ENCODE data around the gene CAMK2A.
A peak's percentile ranks its signal among the peaks of the same experiment; 100 is the strongest.
"Not testable (repeated sequence)": the region's sequence is repeated elsewhere in the genome, so short reads cannot be mapped to it uniquely, and the experiment has no call there.

The CAMK2A gene

DNA sequence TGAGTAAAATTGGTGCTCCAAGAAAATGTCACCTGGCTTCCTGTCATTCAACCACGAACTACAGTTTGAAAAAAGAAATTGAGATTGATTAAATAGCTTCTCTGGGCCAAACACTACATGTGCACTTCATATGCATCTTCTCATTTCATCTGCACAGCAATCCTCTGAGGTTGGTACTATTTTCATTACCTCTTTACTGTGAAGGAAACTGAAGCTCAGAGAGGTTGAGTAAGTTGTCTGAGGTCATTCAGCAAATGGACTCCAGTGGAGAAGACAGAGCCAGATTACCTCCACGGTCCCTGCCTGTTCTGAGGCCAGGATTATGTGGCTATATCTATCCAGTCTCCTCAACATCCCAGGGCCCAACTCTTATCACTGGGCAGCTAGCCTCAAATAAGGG lies 53.3 kb downstream of the CAMK2A start:
- DNase-seq (ENCODE audit: low read depth in 2 of 2), result no peak

DNA sequence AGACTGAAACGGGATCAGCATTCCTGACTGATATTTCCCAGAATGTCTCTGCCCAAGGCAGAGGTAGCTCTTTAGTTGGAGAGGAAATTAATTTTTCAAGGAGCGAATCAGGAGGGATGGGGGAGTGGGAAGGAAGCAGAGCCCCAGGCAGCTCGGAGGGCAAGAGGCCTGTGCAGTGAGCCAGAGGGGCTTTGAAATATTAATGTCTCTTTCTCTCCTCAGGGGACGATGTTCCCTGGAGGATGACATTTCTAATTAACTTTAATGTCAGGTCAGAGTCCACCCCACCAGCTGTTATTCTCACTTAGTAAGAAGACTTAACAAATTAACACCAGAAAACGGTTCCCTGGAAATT lies 54.1 kb downstream of the CAMK2A start:
- DNase-seq (ENCODE audit: low read depth in 2 of 2), result no peak

DNA sequence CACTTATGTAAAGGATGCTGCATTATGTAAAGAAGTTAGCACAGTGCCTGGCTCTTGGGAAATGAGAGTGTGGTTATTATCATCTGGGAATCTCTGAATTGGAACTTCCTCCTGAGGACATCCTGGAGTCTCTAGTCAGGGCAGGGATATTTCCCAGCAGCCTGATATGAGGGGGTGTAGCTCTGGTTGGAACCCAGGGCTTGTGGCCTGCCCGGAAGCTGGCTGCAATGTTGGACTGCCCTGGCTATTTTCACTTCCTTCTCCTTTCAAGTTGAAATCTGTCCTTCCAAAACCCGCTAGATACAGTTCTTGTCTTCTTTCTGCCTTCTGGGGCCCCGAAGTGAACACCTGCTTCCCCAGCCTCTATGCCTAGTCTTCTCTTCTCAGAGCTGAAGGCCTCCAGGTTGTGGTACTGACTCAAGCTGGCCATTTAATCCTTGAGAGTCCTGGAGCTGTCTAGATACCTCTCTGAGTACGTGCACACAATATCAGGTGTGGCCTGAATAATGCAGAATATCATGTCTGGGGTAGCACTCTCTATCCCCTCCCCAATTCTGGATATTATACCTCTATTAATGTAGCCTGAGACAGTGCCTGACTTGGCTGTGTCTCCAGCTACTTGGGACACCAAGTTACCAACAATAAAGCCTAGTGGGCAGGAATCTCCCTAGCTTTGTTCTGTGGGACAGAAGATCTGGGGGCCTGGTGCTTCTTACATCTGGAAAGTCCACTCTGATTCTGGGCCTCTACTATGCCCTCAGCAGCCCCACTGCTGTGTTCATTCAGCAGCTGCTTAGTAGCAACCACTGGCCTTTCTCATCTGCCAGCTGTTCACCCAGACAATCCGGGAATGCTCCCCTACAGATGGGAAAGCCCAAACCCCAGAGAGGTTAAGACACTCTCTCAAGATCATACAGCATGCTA lies 54.7 kb downstream of the CAMK2A start:
- DNase-seq (ENCODE audit: low read depth in 2 of 2), result no peak

DNA sequence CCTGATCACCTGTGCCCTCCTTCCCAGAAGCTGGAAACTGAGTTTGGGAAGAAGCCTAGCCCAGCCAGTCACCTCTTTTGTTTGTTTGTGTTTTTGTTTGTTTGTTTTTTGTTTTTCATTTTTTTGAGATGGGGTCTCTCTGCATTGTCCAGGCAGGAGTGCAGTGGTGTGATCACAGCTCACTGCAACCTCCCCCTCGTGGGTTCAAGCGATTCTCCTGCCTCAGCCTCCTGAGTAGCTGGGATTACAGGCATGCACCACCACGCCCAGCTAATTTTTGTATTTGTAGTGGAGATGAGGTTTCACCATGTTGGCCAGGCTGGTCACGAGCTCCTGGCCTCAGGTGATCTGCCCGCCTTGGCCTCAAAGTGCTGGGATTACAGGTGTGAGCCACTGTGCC lies 55.9 kb downstream of the CAMK2A start:
- DNase-seq (ENCODE audit: low read depth in 2 of 2), result not testable (repeated sequence)

DNA sequence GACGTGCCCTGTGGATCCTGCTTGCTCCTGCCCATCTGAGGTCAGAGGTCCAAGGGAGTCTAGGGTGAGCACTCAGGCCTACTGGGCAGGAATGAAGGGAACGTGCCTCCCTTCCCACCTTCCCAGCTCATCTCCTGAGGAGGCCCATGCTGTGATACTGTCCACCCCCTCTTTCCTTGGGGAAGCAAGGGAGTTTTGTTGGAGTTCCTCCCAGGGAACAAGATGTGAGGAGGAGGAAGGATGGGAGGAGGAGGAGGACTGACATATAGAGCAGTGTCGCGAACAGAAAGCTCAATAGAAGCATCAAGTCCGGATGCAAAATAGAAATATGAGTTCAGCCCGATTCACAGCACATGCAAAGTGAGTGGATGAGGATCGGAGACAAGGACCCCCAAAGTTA lies 58.7 kb downstream of the CAMK2A start:
- no peak for DNase-seq (ENCODE audit: low read depth in 2 of 2)

DNA sequence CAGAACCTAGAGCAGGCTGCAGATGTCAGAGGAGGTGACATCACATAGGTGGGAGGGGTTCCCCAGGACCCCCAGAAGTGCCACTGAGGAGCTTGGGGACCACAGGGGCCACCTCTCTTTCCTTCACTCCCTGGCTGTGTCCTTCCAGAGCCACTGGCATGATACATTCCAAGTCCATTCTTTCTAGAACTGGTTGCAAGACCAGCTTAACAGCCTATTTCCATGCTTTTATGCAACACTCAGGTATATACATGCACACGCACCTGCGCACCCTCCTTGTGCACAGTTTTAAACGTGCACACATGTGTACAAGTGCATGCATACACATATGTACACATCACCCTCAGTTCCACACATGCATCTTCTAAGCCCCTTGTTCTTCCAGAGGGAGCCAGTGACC lies 60.0 kb downstream of the CAMK2A start:
- no peak for DNase-seq (ENCODE audit: low read depth in 2 of 2)

DNA sequence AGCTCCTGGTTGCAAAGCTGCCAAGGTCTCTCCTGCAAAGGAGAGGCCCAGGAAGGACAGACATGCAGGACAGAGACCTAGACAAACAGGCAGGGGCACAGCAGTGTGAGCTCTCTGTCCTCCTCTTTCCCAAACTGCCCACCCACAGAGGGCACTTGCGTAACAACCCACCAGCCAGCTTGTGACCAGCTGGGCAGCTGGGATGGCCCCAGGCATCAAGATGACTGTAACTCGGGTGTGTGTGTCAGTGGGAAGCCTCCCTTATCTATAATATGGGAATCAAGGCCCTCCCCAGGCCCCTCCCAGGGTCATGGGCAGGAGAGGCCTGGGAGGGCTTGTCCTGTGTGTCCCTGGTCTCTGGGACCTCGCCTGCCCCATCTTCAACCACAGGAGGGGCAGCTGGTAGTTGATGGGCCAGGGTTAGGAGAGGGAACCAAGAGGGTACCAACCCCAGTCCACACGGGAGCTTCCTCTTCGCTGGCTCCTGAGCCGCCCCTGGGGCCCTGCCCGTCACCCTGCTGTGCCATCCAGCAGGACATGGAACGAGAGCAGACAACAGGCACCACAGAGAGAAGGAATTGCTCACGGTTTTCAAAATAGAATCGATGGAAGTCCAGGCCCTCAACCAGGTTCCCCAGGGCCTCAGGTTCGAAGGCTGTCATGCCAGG lies 61.8 kb downstream of the CAMK2A start:
- DNase-seq (ENCODE audit: low read depth in 2 of 2), result no peak

DNA sequence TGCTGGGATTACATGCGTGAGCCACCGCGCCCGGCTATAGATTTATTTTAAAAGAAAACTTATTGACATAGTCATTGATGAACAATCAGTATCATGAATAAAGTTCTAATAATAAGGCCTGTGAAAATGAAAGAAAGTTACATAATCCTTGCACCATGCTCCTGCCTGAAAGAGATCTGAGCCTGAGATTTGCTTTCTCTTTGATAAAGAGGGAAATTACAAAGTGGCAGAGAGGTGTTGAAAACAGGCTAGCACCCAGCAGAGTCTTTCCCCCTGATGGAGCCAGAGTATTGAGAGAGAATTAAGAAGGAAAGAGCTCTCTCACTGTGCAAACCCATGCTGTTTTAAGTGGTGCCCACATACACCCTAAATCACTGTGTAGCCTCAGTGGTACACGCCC lies 62.5 kb downstream of the CAMK2A start:
- no peak for DNase-seq (ENCODE audit: low read depth in 2 of 2)

DNA sequence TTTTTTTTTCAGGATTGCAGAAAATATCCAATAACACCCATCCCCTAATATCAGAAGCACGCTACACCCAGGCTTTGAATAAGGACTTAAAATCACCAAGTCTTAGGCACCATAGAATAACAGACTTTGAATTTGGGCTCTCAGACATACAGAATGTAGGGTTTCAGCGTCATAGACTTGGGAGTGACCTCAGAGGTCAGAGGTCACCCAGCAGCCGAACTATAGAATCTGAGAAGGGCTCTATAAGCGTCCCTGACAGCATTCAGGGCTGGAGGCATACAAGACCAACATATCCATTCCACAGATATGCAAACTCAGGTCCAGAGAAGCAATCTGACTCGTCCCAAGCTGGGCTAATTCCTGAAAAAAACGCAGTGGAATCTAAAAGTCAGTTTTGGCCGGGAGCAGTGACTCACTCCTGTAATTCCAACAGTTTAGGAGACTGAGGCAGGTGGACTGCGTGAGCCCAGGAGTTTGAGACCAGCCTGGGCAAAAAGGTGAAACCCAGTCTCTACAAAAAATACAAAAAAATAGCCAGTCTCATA lies 65.0 kb downstream of the CAMK2A start:
- DNase-seq (ENCODE audit: low read depth in 2 of 2), result no peak

DNA sequence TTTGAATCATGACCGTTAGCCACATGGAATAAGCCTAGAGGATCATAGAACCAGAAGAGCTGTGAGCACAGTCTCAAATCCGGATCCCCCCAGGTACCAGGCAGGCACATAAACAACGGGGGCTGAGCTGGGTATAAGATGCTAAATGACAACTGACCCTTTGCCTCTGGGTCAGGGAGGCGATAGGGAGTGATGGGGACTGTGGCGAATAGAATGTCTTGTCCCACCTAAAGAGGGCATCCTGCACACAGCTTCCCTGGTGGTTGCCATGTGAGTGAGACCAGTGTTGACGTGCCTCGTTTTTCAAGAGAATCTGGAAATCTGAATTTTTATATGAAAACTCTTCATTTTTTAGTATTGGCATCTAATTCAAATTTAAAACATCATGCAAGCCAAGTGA lies 66.1 kb downstream of the CAMK2A start:
- DNase-seq (ENCODE audit: low read depth in 2 of 2), result no peak

DNA sequence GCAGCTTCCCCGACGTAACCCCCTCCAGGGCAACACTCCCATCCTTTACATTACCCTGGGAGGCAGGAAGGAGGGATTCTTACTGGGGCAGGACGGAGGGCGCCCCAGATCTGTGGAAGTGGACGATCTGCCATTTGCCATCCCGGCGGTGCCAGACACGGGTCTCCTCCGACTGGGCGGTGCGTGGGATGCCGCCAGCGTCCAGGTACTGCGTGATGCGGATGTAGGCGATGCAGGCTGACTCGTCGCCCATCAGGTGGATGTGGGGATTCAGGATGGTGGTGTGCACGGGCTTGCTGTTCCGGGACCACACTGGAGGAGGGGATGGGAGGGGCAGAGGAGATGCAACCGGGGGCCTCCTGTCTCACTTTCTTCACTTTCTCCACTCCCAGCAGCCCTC lies 66.7 kb downstream of the CAMK2A start:
- DNase-seq (ENCODE audit: low read depth in 2 of 2), result no peak

DNA sequence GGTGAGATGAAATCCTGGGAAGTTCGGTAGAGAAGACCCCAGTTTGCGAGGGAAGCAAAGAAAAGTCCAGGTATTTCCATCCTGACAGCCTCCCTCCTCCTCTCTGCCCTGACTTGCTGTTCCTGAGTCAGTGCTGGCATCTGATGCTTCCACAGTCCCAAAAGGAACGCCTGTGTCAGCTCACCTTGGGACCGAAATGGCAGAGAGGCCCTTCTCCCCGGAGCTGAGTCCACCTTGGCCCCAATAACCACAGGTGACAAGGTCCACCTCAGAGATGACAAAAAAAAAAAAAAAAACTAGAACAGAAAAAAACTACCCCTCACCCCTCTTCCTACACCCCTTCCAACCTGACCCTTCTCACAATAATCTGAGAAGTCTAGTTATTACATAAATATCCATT lies 68.1 kb downstream of the CAMK2A start:
- no peak for DNase-seq (ENCODE audit: low read depth in 2 of 2)

DNA sequence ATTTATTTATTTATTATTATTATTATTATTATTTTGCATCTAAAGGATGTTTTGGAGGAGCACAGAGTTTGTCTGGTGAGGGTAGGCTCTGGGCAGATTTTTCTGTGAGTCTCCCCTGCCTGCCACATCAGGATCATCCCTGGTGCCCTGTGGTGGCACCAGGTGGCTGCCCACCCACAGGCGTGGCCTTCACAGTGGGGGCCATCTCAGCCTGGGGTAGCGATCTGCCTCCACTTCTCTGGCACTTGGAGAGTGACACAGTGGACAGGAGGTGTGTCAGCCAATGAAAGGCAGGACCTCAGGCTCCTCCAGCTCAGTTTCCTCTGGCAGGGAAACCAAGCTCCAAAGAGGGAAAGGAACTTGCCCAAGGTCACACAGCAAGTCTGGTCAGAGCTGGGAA lies 69.7 kb downstream of the CAMK2A start:
- DNase-seq (ENCODE audit: low read depth in 2 of 2), result no peak

DNA sequence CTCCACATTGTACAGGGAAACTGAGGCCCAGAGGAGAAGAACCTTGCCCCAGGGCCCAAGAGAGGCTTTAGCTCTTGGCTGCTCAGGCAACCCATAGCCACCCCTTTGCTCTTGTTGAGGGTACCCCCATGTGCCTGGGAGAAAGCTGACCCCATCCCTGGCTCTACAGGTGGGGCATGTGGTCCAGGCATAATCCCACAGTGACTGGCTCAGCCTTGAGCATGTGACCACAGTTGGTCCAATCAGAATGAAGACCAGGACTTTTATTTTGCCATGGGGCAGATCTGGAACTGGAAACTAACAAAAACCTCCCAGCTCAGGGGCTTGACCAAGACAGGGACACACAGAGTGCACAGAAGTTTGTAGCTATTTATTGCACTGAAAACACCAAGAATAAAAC lies 70.4 kb downstream of the CAMK2A start:
- DNase-seq (ENCODE audit: low read depth in 2 of 2), result no peak

DNA sequence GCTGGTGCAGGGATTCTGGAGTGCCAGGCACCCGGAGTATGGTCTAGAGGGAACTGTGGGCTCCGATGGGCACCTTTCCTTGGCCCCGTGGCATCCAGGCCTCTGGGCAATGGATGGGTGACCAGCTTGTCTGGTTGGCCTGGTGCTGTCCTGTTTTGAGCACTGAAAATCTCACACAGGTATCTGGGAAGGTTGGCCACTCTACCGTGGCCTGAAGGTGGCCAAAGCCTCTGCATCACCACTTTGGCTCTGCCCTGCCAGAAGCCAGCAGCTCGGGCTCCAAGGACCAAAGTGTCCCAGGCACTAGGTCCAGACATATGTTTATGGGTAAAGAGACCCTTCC lies 70.9 kb downstream of the CAMK2A start:
- DNase-seq (ENCODE audit: low read depth in 2 of 2), result no peak

DNA sequence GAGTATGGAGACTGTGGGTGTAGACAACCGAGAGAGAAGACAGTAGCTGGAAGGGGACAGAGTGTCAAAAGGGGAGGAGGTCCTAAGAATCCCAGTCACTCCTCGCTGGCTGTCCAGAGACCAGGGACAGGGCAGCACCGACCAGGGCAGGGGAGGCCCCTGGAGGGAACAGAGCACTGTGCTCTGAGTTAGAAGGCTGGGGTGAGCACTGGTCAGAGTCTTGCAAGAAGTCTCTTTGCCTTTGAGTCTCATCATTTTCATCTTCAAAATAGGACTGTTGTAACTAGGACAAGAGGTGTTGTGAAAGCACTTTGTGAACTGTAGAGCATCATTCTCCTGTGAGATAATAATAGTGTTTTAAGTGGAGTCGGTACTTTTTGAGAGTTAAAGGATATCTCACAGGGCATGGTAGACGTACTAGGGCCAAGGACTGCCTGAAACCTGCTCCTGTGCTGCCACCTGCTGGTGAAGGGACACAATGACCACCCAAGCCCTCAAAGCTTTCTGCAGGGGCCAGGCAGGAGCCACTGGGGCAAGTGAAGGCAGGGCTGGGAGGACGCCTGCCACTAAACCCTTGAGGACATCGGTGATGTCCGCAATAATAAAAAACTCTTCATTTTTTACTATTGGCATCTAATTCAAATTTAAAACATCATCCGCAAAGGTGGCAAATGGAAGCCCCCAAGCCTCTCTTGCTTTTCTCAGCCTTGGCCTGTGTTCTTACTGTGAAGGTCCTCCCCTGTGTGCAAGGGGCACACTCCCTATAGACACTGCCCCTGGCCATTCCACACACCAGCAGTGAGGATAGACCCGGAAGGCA lies 71.5 kb downstream of the CAMK2A start:
- DNase-seq (ENCODE audit: low read depth in 2 of 2), result peak; percentile 70 to 73

DNA sequence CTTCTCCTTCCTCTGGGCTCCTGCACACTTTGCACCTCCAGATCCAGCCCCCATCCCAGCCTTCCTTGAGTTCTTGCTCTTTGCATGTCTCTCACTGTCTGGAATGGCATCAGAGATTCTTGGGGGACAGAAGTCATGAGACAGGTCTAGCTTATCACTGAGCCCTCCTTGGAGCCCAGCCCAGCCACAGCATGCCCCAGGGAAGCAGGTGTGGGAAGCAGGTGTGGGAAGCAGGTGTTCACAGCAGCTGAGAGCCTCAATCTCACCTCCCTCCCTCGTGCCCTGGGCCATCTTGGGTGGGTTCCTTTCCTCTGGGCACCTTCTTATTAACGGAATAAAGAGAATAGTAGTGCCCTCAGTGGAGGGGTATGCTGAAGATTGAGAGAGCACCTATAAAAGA lies 72.5 kb downstream of the CAMK2A start:
- no peak for DNase-seq (ENCODE audit: low read depth in 2 of 2)

DNA sequence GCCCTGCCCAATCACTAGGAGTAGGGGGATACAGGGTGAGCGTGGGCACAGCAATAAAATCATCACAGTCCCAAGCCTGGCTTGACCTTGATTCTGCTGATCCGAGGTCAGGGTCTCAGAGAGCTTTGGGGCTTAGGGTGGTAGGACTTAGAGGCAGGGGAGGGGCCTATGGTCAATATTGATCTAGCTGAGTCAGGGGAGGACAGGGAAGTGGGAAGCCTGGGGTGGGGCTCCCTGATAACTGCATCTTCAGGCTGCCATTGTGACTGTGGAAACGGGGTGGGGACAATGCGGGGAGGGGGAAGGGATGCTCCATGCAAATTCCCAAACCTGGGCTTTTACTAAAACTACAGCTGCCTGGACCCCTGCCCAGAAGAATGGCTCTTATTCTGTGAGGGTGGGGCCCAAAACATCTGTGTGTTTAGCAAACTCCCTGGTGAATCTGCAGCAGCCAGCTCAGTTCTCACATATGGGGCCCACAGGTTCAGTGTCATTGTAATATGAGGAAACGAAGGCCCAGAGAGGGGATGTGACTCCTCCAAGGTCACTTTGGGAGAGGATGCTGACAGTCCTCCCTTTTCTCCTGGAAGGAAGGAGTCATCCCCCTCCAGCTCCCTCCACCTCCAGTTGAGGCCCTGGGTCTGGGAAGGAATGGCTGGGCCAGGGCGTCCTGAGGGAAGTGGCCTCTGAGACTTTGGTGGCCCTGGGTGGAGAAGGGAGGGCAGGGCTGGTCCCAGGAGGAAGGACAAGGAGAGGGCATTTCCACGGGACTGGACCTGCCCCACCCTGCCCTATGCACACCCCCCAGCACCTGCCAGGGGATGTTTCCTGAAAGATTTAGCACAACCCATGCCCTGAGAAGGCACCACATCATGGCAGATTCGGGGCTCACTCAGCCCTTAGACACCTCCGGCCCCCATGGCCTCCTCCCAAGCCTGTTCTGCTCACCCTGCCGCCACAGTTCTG lies 73.3 kb downstream of the CAMK2A start:
- no peak for DNase-seq (ENCODE audit: low read depth in 2 of 2)

DNA sequence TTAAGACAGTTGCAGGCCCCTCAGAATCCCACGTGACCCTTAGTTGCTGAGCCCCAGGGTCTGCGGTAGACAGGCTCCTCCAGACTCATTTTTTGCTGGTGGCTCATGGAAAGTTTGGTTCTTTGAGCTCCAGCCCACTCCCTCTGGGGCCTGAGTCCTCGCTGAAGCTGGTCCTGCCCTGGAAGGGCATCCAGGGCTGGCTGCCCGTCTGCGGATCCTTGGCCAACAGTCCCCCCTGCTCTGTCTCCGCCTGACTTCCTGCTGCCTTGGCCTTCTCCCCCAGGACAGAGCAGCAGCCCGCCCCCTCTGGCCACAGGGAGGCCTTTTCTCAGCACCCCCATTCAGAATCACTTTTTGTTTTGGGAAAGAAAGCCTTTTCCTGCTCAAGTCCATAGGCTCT lies 75.3 kb downstream of the CAMK2A start:
- DNase-seq (ENCODE audit: low read depth in 2 of 2), result no peak

DNA sequence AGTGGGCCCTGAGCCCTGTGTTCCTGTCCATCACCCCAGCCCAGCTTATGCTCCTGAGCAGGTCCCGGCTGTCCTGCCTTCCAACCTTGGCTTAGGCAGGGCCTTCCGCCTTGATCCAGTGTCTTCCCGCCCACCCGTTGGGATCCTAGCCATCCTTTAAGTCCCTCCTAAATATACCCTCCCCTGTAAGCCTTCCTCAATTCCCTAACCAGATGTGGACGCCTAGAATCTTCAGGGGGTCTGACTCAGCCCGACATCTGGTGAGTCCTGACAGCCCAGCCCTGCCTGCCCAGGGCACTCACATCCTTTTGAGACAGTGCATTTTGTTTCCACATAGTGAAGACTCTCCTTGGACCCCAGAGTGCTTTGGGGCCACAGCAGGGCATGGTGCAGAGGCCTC lies 76.0 kb downstream of the CAMK2A start:
- DNase-seq (ENCODE audit: low read depth in 2 of 2), result no peak
